Measurements from ENCODE around the gene KRTAP16-1.
"Not testable (repeated sequence)": the region's sequence is repeated elsewhere in the genome, so short reads cannot be mapped to it uniquely, and the experiment has no call there.

KRTAP16-1 gene

DNA sequence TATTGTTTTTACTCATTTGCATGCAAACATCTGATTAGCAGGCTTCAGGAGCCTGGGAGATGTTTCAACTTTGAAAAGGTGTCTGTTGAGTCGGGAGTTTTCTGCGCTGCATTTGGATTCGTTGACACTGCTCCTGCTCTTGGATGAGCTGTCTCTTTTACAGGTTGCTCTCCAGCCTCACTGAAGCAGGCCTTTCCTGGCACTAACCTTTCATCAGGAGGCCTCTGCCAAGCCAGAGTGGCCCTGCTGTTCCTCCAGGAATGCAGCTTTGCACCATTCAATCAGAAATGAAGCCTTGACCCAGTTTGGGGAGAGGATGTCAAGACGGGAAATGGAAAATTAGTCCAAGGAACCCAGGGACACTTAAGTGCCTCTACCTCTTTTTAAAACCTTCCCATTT lies 6.1 kb downstream of the KRTAP16-1 start:
- DNase-seq, result no peak

DNA sequence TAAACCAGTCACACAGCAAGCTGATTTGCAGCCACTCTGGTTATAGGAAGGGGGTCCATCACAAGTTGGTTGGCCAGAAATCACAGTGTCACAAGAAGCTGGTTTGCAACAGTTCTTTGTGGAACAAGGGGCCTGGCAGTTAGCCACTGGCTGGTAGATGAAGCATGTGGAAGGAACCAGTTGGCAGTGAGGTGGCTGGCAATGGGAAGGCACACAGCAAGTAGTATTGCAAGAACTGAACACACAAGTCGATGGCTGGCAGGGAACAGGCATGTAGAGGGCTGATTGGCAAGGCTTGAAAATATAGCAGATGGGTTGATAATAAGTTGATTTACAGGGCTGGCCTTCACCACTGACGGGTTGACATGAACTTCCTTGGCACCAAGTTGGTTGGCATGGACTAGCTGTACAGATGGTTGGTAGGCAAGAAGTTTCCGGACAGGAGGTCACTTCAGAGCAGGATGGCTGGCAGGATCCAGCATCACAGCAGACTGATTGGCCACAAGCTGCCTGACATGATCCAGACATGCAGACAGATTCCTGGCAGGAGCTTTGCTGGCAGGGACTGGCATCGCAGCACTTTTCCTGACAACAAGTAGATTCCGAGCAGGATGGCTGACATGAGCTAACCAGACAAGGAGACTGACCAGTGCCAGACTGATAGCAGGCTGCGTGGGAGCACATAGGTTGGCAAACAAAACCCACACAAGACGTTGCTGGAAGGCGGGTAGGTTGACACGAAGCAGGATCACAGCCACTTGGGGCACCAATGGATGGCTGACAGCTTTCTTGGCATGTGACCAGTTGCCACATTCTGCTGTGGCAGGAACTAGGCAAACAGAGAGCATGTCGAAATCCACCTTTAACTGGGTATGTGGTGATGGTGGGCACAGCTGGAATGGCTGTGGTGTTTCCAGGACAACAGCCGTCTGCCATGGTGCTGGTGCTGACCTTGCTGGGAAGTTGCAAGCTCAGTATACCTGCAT lies 6.9 kb downstream of the KRTAP16-1 start, which contains the start of gene KRTAP29-1:
KRTAP29-1 (minus strand) TSS at position 936 of the 986 bp plus-strand sequence; CDS start at position 936, 0 bp downstream.
- no peak for DNase-seq

DNA sequence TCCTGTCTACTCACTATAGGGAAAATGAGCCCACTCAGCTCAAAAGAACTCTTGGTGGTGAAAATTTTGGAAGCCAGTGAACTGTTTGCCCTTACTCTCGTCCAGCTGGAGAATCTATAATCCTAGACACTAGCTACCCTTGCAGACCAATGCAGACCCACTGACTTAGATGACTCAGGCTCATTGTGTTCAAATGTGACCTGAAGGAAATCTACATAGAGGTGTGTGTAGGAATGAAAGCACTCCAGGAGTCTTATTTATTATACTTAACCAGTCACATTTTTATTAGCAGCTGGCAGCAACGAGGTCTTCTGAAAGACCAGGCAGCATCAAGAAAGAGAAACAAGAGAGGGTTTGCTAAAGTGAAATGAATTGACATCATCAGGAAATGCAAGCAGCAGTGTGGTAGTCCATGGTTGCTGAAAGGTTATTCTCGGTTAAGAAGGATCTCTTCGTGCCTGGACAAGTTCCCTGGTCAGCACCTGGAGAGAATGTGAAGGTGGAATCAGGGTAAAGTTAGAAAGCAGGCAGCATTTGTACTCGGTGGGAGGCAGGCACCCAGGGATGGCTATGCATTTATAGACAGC lies 7.8 kb downstream of the KRTAP16-1 start:
- no peak for DNase-seq

DNA sequence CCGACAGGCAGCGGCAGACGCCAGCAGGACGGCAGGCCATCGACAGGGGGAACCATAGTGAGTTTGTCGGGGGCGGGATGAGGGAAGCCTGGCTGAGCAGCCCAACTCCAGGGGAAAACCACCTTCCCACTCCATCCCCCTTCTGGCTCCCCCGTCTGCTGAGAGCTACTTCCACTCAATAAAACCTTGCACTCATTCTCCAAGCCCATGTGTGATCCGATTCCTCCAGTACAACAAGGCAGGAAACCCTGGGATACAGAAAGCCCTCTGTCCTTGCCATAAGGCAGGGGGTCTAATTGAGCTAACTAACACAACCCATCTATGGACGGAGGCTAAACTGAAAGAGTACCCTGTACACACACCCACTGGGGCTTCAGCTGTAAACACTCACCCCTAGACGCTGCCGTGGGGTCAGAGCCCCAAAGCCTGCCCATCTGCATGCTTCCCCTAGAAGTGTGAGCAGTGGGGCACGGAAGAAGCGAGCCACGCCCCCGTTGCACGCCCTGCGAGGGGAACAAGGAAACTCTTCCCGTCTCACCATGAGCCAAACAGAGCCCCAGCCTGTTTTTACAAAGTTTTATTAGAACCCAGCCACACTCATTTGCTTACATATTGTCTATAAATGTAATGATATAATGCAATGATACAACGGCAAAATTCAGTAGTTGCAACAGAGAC lies 10.5 kb downstream of the KRTAP16-1 start:
- no peak for DNase-seq

DNA sequence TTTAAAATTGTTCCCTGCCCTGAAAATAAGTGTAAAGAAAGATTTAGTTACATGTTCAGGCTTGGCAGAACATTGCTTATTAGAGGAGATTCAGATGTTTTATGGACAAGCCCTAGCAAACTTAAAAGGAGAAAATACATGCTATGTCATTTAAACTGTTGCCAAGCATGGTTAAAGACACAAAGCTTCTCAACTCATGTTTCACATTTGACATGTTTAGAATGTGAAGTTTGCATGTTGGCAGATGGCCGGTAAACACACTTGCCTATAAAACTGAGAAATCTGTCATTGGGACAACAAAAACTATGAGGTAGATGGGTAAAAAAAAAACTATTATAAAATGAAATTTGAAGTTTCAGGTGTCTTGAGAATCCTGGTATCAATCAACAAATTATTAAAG lies 12.3 kb downstream of the KRTAP16-1 start:
- DNase-seq, result no peak

DNA sequence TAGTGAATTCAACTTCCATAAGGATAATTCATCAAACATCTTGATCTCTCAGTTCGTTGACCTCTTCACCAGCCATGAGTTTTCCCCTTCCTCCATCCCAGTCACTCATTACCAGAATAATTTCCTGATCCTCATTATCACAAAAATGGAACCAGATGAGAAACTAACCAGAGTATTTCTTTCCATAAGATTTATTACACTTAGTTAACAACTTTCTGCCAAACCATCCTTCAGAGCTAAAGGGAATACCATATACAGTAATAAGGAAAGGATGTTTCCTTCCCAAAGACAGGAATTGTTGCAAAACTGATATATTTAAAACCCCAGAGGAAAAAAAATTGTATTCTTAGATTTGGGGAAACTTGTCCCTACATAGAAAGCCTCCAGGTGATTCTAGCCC lies 15.1 kb downstream of the KRTAP16-1 start:
- no peak for DNase-seq

DNA sequence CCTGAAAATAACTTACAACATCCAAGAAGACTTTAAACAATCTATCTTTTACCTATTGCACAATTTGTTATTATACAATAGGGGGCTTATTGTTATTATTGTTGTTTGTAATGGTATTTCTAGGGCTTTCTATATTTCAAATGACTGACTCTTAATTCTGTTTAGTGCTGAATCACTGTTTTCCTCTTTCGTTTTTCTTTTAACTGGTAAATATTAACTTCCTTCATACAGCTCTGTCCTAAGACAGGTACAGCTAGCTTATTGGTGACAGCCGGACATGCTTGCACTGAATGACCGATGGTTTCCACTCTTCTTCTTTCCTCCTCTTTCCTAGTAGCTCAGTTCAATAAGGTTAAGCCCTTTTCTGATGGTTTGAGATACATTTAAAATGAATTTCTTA lies 22.1 kb downstream of the KRTAP16-1 start:
- no peak for DNase-seq

DNA sequence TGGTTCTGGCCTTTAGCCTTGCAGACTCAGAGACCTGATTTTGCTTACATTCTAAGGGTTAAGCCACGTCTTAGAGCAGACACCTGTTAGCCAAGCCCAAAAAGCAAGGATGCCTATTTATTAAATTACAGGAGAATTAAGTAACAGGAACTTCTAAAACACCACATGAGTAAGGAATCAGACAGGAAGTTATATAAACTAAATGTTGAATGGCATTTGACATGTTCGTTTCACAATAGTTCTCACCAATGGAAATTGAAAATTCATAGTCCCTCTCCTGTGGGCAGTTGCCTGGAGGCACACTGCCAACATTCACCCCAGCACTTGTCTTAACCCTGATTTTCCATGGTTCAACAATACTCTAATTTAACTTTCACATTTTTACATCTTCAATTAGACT lies 24.6 kb downstream of the KRTAP16-1 start:
- no peak for DNase-seq

DNA sequence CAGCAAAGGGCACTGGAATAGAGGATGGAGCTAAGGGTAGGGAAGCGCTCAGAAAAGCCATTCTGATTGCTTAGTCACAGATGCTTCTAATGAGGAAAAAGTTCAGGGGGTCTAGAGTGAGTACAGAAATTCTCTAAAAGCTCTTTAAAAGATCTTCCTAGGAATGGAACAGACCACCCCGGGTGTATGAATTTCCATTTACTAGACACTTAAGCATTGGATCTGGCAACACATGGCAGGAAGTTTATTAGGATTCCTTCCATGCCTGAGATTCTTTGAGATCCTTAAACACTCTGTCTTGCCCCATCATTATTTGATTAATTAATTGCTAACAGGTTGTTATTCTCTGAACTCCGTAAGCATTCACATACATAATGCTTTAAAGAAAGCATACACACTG lies 25.1 kb downstream of the KRTAP16-1 start:
- DNase-seq, result no peak

DNA sequence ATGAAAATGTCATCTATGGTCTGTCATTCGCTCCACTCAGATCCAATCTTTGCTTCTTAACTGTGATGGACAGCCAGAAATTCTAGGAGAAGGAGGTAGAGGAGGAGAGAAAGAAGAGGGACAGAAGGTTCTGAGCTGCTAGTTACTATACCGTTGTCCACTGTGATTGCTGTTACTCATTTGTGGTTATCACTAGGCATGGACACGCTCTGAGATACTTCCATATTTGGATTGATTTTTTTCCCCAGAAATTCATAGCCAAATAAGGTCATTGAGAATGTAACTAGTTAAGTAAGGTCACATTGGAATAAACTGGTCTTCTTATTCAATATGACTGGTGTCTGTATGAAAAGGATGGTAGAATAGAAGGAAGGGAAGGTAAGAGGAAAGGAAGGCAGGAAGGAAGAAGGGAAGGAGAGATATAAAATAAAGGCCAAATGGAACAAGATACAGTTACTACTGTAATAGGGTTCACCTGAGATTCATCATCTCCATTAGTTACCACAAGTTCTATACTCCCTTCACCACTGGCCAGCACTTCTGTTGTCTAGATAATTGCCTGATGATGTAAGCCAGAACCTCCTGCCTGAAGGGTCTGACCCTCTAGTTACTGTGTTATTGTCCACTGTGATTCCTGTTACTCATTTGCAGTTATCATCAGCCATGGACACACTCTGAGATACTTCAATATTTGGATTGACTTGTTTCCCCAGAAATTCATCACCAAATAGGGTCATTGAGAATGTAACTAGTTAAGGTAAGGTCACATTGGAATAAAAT lies 30.7 kb downstream of the KRTAP16-1 start:
- DNase-seq, result no peak

DNA sequence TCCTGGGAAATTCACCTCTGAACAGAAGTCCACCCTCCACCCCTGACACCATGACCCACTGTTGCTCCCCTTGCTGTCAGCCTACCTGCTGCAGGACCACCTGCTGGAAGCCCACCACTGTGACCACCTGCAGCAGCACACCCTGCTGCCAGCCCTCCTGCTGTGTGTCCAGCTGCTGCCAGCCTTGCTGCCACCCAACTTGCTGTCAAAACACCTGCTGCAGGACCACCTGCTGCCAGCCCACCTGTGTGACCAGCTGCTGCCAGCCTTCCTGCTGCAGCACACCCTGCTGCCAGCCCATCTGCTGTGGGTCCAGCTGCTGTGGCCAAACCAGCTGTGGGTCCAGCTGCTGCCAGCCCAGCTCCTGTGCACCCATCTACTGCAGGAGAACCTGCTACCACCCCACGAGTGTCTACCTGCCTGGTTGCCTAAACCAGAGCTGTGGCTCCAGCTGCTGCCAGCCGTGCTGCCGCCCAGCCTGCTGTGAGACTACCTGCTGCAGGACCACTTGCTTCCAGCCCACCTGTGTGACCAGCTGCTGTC lies 33.4 kb downstream of the KRTAP16-1 start, which contains the start of gene KRTAP9-7:
KRTAP9-7 (plus strand) TSS at position 51 of the 543 bp plus-strand sequence; CDS start at position 51, 0 bp downstream.
- not testable (repeated sequence) for DNase-seq

DNA sequence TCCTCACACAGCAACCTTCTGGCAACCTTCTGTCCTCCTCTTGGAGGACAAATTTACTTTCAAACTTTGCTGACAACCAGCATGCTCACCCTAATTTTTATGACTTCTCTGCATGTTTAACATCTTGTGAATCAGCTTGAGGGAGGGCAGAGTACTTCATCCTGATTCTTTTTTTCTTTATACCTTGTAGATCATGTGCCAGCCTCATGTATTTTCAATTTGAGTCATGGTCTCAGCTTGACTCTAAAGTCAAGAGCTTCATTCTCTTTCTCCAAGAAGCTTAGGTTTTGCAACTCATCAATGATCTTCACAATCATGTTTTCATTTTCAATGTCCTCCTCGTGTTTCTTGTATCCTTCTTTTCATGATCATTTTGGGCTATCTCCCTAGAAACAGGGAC lies 37.3 kb downstream of the KRTAP16-1 start:
- DNase-seq, result no peak

DNA sequence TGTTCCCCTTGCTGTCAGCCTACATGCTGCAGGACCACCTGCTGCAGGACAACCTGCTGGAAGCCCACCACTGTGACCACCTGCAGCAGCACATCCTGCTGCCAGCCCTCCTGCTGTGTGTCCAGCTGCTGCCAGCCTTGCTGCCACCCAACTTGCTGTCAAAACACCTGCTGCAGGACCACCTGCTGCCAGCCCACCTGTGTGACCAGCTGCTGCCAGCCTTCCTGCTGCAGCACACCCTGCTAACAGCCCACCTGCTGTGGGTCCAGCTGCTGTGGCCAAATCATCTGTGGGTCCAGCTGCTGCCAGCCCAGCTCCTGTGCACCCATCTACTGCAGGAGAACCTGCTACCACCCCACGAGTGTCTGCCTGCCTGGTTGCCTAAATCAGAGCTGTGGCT lies 37.8 kb downstream of the KRTAP16-1 start:
- DNase-seq, result not testable (repeated sequence)

DNA sequence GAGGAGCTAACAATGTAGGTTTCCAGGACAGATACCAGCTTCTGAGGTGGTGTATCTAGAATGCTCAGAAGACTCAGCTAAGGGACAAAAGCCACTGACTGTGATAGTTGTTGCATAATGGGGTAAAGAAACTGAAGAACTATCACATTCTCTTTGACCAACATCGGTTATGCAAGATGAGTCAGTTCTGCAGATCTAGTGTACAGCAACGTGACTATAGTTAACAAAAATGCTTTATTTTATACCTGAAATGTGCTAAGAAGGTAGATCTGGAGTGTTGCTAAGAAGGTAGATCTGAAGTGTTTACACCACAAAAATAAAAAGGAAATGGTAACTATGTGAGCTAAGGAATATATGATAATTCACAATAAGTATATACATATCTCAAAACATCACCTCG lies 41.4 kb downstream of the KRTAP16-1 start:
- DNase-seq, result no peak

DNA sequence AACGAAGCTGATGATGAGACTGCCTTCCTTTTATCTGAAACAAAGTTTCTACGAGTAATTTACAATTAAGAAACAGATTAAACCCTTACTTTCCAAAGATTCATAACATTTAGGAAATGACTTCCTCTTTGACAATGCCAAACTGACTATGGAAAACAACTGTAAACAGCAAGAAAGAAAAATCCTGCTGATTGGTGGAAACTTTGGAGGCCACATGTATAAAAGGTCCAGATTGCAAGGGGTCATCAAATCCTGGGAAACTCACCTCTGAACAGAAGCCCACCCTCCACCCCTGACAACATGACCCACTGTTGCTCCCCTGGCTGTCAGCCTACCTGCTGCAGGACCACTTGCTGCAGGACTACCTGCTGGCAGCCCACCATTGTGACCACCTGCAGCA lies 44.0 kb downstream of the KRTAP16-1 start, which contains the start of gene KRTAP9-6:
KRTAP9-6 (plus strand) TSS at position 301 of the 400 bp plus-strand sequence; CDS start at position 301, 0 bp downstream.
- DNase-seq, result no peak

DNA sequence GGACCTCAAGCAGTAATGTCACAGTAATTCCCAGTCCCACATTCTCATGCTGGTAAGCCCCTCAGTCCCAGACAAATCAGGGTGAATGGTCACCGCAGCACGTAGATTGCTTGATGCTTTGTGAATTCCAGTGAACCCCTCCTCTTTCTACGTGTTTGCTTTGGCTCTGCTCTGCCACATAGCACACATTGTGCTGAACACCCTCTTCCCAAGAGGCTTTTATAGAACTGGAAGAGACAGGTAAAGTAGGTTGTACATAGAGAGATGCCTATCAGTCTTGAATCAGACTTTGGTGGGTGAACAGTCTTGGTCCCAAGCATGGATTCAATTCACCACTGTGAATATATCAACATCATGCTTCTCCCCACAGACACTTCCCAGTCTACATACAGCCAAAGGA lies 44.5 kb downstream of the KRTAP16-1 start:
- no peak for DNase-seq

DNA sequence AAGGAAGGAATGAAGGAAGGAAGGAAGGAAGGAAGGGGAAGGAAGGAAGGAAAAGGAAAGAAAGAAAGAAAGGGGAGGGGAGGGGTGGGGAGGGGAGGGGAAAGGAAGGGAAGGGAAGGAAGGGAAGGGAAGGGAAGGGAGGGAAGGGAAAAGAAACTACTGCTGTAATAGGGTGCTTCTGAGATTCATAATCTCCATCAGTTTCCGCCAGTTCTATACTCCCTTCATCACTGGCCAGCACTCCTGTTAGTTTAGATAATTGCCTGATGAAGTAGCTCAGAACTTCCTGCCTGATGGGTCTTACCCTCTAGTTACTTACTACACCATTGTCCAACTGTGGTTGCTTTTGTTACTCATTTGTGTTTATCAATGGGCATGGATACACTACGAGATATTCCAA lies 45.9 kb downstream of the KRTAP16-1 start:
- no peak for DNase-seq

DNA sequence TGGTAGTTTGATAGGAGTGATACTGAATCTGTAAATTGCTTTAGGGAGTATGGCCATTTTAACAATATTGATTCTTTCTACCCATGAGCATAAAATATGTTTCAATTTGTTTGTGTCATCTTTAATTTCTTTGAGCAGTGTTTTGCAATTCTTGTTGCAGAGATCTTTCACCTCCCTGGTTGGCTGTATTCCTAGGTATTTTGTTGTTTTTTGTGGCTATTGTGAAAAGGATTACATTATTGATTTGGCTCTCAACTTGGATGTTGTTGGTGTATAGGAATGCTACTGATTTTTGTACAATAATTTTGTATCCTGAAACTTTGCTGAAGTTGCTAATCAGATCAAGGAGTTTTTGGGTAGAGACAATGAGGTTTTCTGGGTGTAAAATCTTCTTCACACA lies 50.7 kb downstream of the KRTAP16-1 start:
- DNase-seq, result no peak
